NB4 (cell line): Measurements from ENCODE around the gene SPRR1A.

Experiments
- POLR2A ChIP-seq: IDR thresholded peaks from 2 replicates; pipeline ENCODE4 v1.6.1; 2011; ENCODE audit warnings: mild to moderate bottlenecking; ENCODE audit not compliant: insufficient read length; ENCODE audit errors: extremely low read depth
- TF ChIP-seq, protein P1 (sequence below): IDR thresholded peaks from one replicate; pipeline ENCODE4 v1.5.1; 2012; ENCODE audit warnings: low read depth, low read length
- TF ChIP-seq, protein P2 (sequence below): IDR thresholded peaks from 2 replicates; pipeline ENCODE4 v1.6.1; 2011; ENCODE audit warnings: low read depth, low read length

DNA sequence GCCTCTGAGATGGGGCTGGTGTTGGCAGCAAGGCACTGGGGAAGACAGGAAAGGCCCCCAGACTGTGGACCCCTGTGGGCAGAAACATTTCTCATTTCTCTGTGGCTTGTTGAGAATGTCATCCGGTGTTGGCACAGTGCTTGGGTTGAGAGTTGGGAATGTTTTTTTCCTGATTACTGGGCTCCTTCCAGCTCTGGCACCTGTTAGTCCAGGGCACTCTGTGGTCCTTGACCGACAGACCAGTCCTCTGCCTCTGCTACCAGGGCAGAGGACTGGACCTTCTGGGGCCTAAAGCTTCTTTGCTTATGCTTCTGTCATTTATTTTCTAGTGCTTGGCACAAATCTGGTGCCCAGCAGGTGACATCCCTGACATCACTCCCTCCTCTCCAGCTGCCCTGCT is 41.7 kb upstream of the SPRR1A start:
- TF ChIP-seq POLR2A = no peak
- TF ChIP-seq, protein P1, sequence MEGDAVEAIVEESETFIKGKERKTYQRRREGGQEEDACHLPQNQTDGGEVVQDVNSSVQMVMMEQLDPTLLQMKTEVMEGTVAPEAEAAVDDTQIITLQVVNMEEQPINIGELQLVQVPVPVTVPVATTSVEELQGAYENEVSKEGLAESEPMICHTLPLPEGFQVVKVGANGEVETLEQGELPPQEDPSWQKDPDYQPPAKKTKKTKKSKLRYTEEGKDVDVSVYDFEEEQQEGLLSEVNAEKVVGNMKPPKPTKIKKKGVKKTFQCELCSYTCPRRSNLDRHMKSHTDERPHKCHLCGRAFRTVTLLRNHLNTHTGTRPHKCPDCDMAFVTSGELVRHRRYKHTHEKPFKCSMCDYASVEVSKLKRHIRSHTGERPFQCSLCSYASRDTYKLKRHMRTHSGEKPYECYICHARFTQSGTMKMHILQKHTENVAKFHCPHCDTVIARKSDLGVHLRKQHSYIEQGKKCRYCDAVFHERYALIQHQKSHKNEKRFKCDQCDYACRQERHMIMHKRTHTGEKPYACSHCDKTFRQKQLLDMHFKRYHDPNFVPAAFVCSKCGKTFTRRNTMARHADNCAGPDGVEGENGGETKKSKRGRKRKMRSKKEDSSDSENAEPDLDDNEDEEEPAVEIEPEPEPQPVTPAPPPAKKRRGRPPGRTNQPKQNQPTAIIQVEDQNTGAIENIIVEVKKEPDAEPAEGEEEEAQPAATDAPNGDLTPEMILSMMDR = no peak
- TF ChIP-seq, protein P2, sequence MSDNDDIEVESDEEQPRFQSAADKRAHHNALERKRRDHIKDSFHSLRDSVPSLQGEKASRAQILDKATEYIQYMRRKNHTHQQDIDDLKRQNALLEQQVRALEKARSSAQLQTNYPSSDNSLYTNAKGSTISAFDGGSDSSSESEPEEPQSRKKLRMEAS = no peak
